Activated CD8-positive, alpha-beta memory T cell treated with anti-CD3 and anti-CD28 coated beads, Interleukin-2, amount 10 ng/mL, durations not matched to agents 7 days and 5 days (primary cell): Measurements from ENCODE around the gene PTPRN. TPM values are rescaled to one million over a fixed set of nuclear protein-coding genes. Genes with fewer than 3 reads are reported as not detected.

Experiments
- ATAC-seq: fragments of 150-1000 bp; cut with Tn5 transposase; one replicate; pipeline ENCODE4 v1.10.0; 2021; ENCODE audit warnings: moderate library complexity
- CTCF ChIA-PET: fragments of 350-600 bp; sonication (Branson Sonifier 250); formaldehyde crosslinking; loops from one replicate; lab custom pipeline; 2021; ENCODE audit warnings: antibody characterized with exemption; lab: Charles Lee
- DNase-seq: peaks from one replicate; pipeline ENCODE4 v3.0.0-alpha.2; 2020
- H3K27ac Mint-ChIP-seq: one replicate; pipeline ENCODE4 v1.8.0; 2021; ENCODE audit warnings: mild to moderate bottlenecking, mixed read lengths
- H3K27me3 Mint-ChIP-seq: one replicate; pipeline ENCODE4 v1.8.0; 2021; ENCODE audit warnings: mixed read lengths
- H3K36me3 Mint-ChIP-seq: one replicate; pipeline ENCODE4 v1.8.0; 2021; ENCODE audit warnings: mild to moderate bottlenecking, mixed read lengths
- H3K4me1 Mint-ChIP-seq: one replicate; pipeline ENCODE4 v1.8.0; 2021; ENCODE audit warnings: mixed read lengths
- H3K4me3 Mint-ChIP-seq: one replicate; pipeline ENCODE4 v1.8.0; 2021; ENCODE audit warnings: mild to moderate bottlenecking, moderate library complexity, mixed read lengths
- H3K9me3 Mint-ChIP-seq: one replicate; pipeline ENCODE4 v1.8.0; 2022; ENCODE audit warnings: low read depth, mixed read lengths
- total RNA-seq, 2 experiments: library from RNA; stranded (reverse); gene quantifications; one replicate each; pipeline ENCODE4 v1.2.3, GENCODE V29; 2021

PTPRN gene
- total RNA-seq, 2 experiments from 2014 or later: 0.28 TPM; not detected in 1

- Mint-ChIP-seq H3K27ac (peak overlapping the region; percentile 97), H3K27me3 (no peaks in the 10 kb centered on the region), H3K4me3 (peak overlapping the region; percentile 99), H3K4me1 (peaks cover 61% of the 10 kb centered on the region), H3K9me3 (no peaks in the 10 kb centered on the region), H3K36me3 (peaks cover 53% of the 10 kb centered on the region)
- CTCF ChIA-PET: interaction anchor here (0.8 to 6.4 kb wide), 8 partner anchors 10 to 92 kb away, joined by 3 to 73 read pairs (median 8); partner anchors contain the start of genes ABCB6, ANKZF1, ATG9A and DNAJB2
- peak; percentile 57 for DNase-seq
- ATAC-seq: no peak
Measured at GRCh38 chr2:219252084-219252483, 57.1 kb downstream of the PTPRN start.

GRCh38 chr2:219251656-219252055 lies 57.5 kb downstream of the PTPRN start:
- DNase-seq (no peak), ATAC-seq (no peak)
- no peaks in the 10 kb centered on the region for H3K9me3 Mint-ChIP-seq
- H3K27ac Mint-ChIP-seq: peak overlapping the region; percentile 97
- peaks cover 66% of the 10 kb centered on the region for H3K4me1 Mint-ChIP-seq
- H3K27me3 Mint-ChIP-seq: no peaks in the 10 kb centered on the region
- peak overlapping the region; percentile 99 for H3K4me3 Mint-ChIP-seq
- CTCF ChIA-PET: interaction anchor here (0.8 to 6.4 kb wide), 7 partner anchors 22 to 92 kb away, joined by 3 to 73 read pairs (median 9); partner anchors contain the start of genes ABCB6, ANKZF1, ATG9A and DNAJB2
- peaks cover 56% of the 10 kb centered on the region for H3K36me3 Mint-ChIP-seq

GRCh38 chr2:219250049-219250781 lies 59.0 kb downstream of the PTPRN start:
- peak overlapping the region; percentile 100 for H3K27ac Mint-ChIP-seq
- no peaks in the 10 kb centered on the region for H3K9me3 Mint-ChIP-seq
- peaks cover 73% of the 10 kb centered on the region for H3K4me1 Mint-ChIP-seq
- CTCF ChIA-PET: interaction anchor here (0.7 to 3.5 kb wide), 13 partner anchors 10 to 270 kb away, joined by 3 to 31 read pairs (median 5); partner anchors contain the start of genes ANKZF1, ATG9A, CNPPD1 and DNAJB2
- H3K27me3 Mint-ChIP-seq: no peaks in the 10 kb centered on the region
- peak; percentile 44 for DNase-seq
- H3K4me3 Mint-ChIP-seq: peak overlapping the region; percentile 99
- H3K36me3 Mint-ChIP-seq: peaks cover 60% of the 10 kb centered on the region
- no peak for ATAC-seq

DNA sequence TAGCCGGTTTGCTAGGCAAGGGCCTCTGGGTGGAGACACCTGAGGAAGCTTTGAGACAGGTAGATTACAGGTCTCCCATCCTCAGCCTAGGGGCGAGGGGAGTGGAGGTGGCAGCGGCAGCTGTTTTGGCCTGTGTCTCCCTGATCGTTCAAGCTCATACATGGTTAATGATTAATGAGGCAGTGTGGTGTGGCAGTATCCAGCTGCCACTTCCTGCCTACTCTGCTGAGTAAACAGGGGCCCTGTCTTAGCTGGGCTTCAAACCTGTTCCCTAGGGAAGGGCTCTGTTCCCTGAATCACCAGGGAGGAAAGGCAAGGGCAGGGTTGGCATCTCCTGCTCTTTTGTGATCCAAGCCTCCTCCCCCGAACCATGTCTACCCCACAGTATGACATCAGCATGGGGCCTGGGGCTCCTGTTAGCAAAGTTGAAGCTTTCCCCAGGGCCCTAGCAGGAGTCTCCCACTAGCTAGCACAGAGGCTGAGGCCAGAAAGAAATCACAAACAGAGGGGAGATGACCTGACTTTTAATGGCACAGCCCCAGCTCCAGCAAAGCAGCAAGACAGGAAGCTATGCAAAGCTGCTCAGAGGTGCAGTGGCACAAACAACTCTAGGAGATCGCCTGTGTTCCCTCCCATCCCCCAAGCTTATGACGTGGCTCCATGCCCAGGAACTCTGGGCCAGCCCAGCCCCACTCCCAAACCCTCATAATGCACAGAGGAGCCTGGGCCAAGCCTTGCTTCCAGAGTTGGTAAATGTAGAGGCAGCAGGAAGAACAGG lies 59.8 kb downstream of the PTPRN start:
- DNase-seq (peak; percentile 72), ATAC-seq (no peak)
- Mint-ChIP-seq H3K36me3 (peaks cover 60% of the 10 kb centered on the region), H3K9me3 (no peaks in the 10 kb centered on the region), H3K4me1 (peaks cover 73% of the 10 kb centered on the region), H3K27me3 (no peaks in the 10 kb centered on the region), H3K4me3 (peak overlapping the region; percentile 99), H3K27ac (peak overlapping the region; percentile 100)
- CTCF ChIA-PET: interaction anchor here (0.7 to 3.5 kb wide), 15 partner anchors 10 to 269 kb away, joined by 3 to 31 read pairs (median 5); partner anchors contain the start of genes ANKZF1, ATG9A, CNPPD1 and DNAJB2

DNA sequence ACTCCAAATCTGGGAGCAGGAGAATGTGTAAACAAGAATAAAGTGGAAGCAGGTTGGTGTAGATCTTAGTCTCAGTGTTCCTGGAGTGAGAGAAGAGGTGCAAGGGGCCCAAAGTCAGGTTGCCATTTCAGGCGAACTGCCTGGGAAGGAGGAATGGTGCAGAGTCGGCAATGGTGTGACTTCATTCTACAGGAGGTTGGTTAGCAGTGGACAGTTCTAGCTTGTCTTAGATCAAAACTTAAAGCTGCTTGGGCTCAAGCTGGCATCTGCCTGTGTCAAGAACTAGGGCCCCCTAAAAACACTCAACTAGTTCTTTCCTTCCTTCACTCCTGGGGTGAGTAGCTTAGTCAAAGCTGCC lies 60.4 kb downstream of the PTPRN start:
- CTCF ChIA-PET: interaction anchor here (1.1 to 3.5 kb wide), 9 partner anchors 19 to 89 kb away, joined by 4 to 31 read pairs (median 7); partner anchors contain the start of genes ANKZF1, ATG9A, CNPPD1 and DNAJB2
- Mint-ChIP-seq H3K27me3 (no peaks in the 10 kb centered on the region), H3K9me3 (no peaks in the 10 kb centered on the region), H3K27ac (peak overlapping the region; percentile 100), H3K4me1 (peaks cover 77% of the 10 kb centered on the region), H3K4me3 (peak overlapping the region; percentile 99), H3K36me3 (peaks cover 60% of the 10 kb centered on the region)
- ATAC-seq (no peak), DNase-seq (no peak)

DNA sequence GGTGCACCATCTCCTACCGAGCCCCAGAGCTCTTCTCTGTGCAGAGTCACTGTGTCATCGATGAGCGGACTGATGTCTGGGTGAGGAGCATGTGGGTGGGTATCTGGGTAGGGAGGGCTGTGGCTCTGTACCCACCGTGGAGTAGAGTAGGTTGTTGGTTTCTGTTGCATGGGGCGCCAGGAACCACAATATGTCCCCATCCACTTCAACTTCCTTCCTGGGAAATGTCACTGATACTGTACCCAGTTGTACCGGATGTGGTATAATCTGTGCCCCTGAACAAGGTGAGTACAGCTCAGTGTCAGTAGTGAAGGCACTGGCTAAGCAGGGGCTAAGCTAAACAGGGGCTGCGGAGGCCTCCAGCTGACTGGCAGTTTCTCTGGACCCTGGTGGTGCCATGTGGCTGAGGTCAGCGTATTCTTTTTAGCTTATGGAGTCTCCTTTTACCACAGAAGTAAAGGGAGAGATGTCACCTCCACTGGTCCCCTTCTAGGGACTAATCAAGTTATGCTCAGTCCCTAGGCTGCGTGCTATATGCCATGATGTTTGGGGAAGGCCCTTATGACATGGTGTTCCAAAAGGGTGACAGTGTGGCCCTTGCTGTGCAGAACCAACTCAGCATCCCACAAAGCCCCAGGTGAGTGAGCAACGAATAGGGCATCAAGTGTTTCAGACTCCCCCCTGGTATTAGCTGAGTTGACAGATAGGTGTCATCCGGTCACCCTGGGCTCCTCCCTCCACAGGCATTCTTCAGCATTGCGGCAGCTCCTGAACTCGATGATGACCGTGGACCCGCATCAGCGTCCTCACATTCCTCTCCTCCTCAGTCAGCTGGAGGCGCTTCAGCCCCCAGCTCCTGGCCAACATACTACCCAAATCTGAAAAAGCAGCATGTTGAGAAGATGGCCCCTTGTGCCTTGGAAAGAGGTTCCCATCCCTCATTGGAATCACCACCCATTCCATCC lies 61.2 kb downstream of the PTPRN start:
- H3K27ac Mint-ChIP-seq: peak overlapping the region; percentile 100
- H3K27me3 Mint-ChIP-seq: no peaks in the 10 kb centered on the region
- H3K9me3 Mint-ChIP-seq: no peaks in the 10 kb centered on the region
- CTCF ChIA-PET: interaction anchor here (0.7 to 3.5 kb wide), 12 partner anchors 9 to 88 kb away, joined by 3 to 31 read pairs (median 5); partner anchors contain the start of genes ANKZF1, ATG9A, CNPPD1 and DNAJB2
- H3K4me1 Mint-ChIP-seq: peaks cover 81% of the 10 kb centered on the region
- peak; percentile 84 for DNase-seq
- H3K4me3 Mint-ChIP-seq: peak overlapping the region; percentile 99
- ATAC-seq: peak; percentile 38
- H3K36me3 Mint-ChIP-seq: peaks cover 60% of the 10 kb centered on the region

DNA sequence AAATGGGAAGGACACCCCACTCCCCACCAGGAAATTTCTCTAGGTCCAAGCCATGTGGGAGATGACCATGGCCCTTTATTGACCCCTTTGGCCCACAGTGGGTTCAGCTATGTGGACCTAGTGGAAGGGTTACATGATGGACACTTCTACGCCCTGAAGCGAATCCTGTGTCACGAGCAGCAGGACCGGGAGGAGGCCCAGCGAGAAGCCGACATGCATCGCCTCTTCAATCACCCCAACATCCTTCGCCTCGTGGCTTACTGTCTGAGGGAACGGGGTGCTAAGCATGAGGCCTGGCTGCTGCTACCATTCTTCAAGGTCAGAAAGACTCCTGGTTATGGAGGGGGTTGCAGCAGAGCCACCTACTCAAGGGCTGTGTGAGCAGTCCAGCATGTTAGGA lies 62.6 kb downstream of the PTPRN start:
- DNase-seq: peak; percentile 43
- H3K4me3 Mint-ChIP-seq: peak overlapping the region; percentile 99

DNA sequence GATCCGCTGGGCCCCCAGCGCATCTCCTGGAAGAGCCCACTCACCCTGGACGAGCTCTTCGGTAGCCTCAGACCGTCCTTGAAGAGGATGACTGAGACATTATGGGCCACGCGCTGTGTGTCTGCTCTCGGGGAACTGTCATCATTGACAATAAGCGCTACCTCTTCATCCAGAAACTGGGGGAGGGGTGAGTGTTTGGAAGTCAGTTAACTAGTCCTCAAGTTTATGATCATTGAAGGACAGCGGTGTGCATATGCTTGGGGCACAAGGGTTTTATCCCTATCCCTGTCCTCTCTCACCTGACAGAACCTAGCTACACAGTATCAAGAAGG lies 63.3 kb downstream of the PTPRN start:
- Mint-ChIP-seq H3K27me3 (no peaks in the 10 kb centered on the region), H3K9me3 (no peaks in the 10 kb centered on the region), H3K4me3 (peak overlapping the region; percentile 99), H3K27ac (peak overlapping the region; percentile 100), H3K4me1 (peaks cover 67% of the 10 kb centered on the region), H3K36me3 (peaks cover 43% of the 10 kb centered on the region)
- DNase-seq: peak; percentile 48
- no peak for ATAC-seq
- CTCF ChIA-PET: interaction anchor here (1.2 to 2.7 kb wide), 9 partner anchors 9 to 142 kb away, joined by 3 to 25 read pairs (median 9); partner anchors contain the start of genes ANKZF1, ATG9A, DNAJB2 and DNPEP

More for the DNA sequence above, 62.6 kb downstream of the PTPRN start:
- H3K36me3 Mint-ChIP-seq: peaks cover 50% of the 10 kb centered on the region
- CTCF ChIA-PET: interaction anchor here (2.7 kb wide), 2 partner anchors 8 to 48 kb away, joined by 19 to 25 read pairs; partner anchors contain the start of gene TUBA4A
- H3K27me3 Mint-ChIP-seq: no peaks in the 10 kb centered on the region
- peaks cover 74% of the 10 kb centered on the region for H3K4me1 Mint-ChIP-seq
- no peaks in the 10 kb centered on the region for H3K9me3 Mint-ChIP-seq
- no peak for ATAC-seq
- peak overlapping the region; percentile 100 for H3K27ac Mint-ChIP-seq

- DNase-seq (peak; percentile 94), ATAC-seq (peak; percentile 75)
- Mint-ChIP-seq H3K27me3 (no peaks in the 10 kb centered on the region), H3K9me3 (no peaks in the 10 kb centered on the region), H3K36me3 (peaks cover 38% of the 10 kb centered on the region), H3K4me3 (peak within 1 kb of the TSS; percentile 99), H3K27ac (peak within 1 kb of the TSS; percentile 100), H3K4me1 (peaks cover 61% of the 10 kb centered on the region)
- CTCF ChIA-PET: interaction anchor here (0.7 to 2.7 kb wide), 16 partner anchors 9 to 348 kb away, joined by 3 to 25 read pairs (median 6); partner anchors contain the start of genes ANKZF1, ATG9A, DNAJB2 and DNPEP
Measured at GRCh38 chr2:219245148-219245898, 63.9 kb downstream of the PTPRN start, which contains the start of the genes GLB1L and STK16. Gene GLB1L, minus strand, starts transcription at chr2:219245444. Its CDS starts 1,871 bp downstream, at chr2:219243573. Gene STK16, plus strand, starts transcription at chr2:219245479. Its CDS starts 521 bp downstream, at chr2:219246000.

DNA sequence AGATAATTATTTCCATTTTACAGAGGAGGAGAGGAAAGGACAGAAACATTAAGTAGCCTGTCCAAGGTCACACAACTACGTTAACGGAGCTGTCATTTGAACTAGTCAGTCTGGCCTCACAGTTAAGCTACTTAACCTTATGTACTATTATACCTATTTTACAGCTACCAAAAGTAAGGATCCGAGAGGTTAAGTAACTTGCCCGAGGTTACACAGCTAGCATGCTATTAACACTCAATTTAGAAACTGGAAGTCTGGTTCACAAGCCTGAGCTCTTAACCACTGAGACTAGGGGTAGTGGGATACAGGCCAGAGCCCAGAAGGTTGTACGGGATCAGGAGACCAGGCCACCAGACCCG lies 64.4 kb downstream of the PTPRN start:
- no peak for DNase-seq
- Mint-ChIP-seq H3K27me3 (no peaks in the 10 kb centered on the region), H3K4me3 (peak overlapping the region; percentile 99), H3K9me3 (no peaks in the 10 kb centered on the region), H3K36me3 (peaks cover 32% of the 10 kb centered on the region), H3K4me1 (peaks cover 56% of the 10 kb centered on the region), H3K27ac (peak overlapping the region; percentile 100)
- CTCF ChIA-PET: interaction anchor here (0.7 to 2.7 kb wide), 15 partner anchors 10 to 347 kb away, joined by 3 to 25 read pairs (median 6); partner anchors contain the start of genes ANKZF1, ATG9A, DNAJB2 and NHEJ1
- ATAC-seq: no peak

DNA sequence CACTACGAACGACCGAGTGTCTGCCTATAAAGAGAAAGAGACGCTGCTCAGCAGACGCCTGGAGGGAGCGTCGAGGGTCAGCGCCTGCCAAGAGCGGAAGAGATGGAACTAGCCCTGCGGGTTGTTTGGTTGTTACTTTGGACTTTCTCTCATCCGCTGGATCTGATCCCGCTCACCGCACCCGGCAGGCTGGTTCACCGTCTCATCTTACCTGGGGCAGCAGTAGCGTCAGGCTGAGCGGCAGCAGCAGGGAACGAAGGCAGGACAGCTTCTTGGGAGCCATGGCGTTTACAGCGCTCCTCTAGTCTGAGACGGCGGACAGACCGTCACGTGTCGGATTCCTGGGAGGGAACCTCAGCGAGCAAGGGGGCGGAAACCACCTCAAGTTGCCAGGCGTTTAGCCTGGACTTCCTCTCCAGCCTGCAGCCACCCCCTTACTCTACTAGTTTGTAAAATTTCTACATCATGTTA lies 65.9 kb downstream of the PTPRN start:
- no peak overlapping the region for H3K27ac Mint-ChIP-seq
- CTCF ChIA-PET: no interaction called here

More for the DNA sequence above, 65.9 kb downstream of the PTPRN start:
- Mint-ChIP-seq H3K9me3 (no peaks in the 10 kb centered on the region), H3K4me1 (peaks cover 42% of the 10 kb centered on the region), H3K36me3 (peaks cover 19% of the 10 kb centered on the region), H3K4me3 (no peak overlapping the region), H3K27me3 (no peaks in the 10 kb centered on the region)
- DNase-seq: no peak
- no peak for ATAC-seq
